Lower leg skin (tissue), 3 donors: ENCODE measurements around the gene SLC39A11.

Experiments
- CTCF ChIP-seq, 3 donors: fragments of 450-650 bp; IDR thresholded peaks; one replicate each; pipeline ENCODE4 v1.5.1; 2016; ENCODE audit warnings: antibody characterized with exemption in 3 of 3, mild to moderate bottlenecking in 3 of 3, moderate library complexity in 2 of 3
- POLR2A ChIP-seq, 2 donors: fragments of 450-650 bp; IDR thresholded peaks; one replicate each; pipeline ENCODE4 v1.6.1; 2016 to 2017; ENCODE audit warnings: antibody characterized with exemption in 2 of 2, mild to moderate bottlenecking in 1 of 2, moderate library complexity in 1 of 2

DNA sequence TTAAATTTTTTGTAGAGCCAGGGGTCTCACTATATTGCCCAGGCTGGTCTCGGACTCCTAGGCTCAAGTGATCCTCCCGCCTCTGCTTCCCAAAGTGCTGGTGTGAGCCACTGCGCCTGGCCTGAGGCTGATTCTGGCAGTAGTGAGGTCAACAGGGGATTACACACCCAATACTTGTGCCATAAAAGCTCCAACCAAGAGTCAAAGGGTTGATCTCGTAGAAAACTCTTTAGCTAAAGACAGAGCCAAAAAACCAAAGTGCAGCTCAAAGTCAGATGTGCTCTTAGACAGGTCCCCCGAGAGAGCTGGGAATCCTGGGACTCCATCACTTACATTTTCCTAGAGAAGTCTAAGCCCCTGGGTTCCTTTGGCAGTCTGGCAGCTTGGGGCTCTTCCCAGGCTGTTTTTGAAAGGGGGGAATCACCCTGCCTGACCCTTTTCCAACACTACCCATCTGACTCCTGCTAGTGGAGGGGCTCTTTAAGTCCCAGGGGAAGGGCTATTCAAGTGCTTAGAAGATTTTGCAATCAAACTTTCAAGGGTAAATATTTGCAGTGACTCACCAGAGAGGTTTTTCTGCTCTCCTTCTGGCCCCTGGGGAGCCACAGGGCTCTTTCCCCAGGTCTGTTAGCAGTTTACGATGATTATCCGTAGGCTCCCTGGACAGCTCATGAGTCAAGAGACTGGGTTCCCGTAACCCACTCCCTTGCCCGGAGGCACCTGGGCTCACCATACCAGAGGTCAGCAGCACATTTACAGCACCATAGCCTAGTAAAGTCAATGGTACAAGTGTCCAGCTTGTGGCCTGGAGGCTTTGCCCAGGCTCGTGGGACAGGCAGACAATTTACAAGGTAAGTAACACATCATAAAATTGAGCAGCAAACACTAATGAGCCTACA is 408.7 kb downstream of the SLC39A11 start:
- TF ChIP-seq CTCF (IDR thresholded peaks at IDR 0.05): no peak
- TF ChIP-seq POLR2A (IDR thresholded peaks at IDR 0.05): no peak
